MM.1S (cell line): ENCODE data around the gene PDLIM5.

Source experiments
- DNase-seq: peaks from one replicate; pipeline ENCODE4 v3.0.0-alpha.2; 2015
- H2AFZ ChIP-seq: fragments of 300-600 bp; sonication (generic); 2 replicates; pipeline ENCODE4 v1.6.0; 2016; ENCODE audit warnings: antibody characterized with exemption, low read length
- H3F3A ChIP-seq: fragments of 300-600 bp; sonication (generic); 2 replicates; pipeline ENCODE4 v1.6.1; 2016; ENCODE audit warnings: mild to moderate bottlenecking, antibody characterized with exemption, low read length, moderate library complexity, mixed read lengths; ENCODE audit not compliant: insufficient read depth
- H3K27ac ChIP-seq: fragments of 300-600 bp; sonication (generic); 2 replicates; pipeline ENCODE4 v1.5.1; 2016; ENCODE audit warnings: mild to moderate bottlenecking, low read length
- H3K27me3 ChIP-seq: fragments of 300-600 bp; sonication (generic); replicated peaks from 2 replicates; pipeline ENCODE4 v1.6.0; 2016; ENCODE audit warnings: low read length; ENCODE audit not compliant: insufficient read depth
- H3K36me3 ChIP-seq: fragments of 300-600 bp; sonication (generic); replicated peaks from 2 replicates; pipeline ENCODE4 v1.6.1; 2016; ENCODE audit warnings: mild to moderate bottlenecking, low read length, mixed read lengths; ENCODE audit not compliant: insufficient read depth
- H3K4me1 ChIP-seq: fragments of 300-600 bp; sonication (generic); 2 replicates; pipeline ENCODE4 v1.6.1; 2016; ENCODE audit warnings: low read length, mixed read lengths
- H3K4me2 ChIP-seq: fragments of 300-600 bp; sonication (generic); 2 replicates; pipeline ENCODE4 v1.6.0; 2016; ENCODE audit warnings: low read depth, low read length
- H3K4me3 ChIP-seq: fragments of 300-600 bp; sonication (generic); 2 replicates; pipeline ENCODE4 v1.5.1; 2016; ENCODE audit warnings: low read length, mixed read lengths
- H3K79me2 ChIP-seq: fragments of 300-600 bp; sonication (generic); 2 replicates; pipeline ENCODE4 v1.6.1; 2016; ENCODE audit warnings: mixed run types, low read length, mixed read lengths
- H3K9ac ChIP-seq: fragments of 300-600 bp; sonication (generic); 2 replicates; pipeline ENCODE4 v1.6.1; 2016; ENCODE audit warnings: low read length, mixed read lengths
- H3K9me2 ChIP-seq: fragments of 300-600 bp; sonication (generic); replicated peaks from 2 replicates; pipeline ENCODE4 v1.6.1; 2016; ENCODE audit warnings: mild to moderate bottlenecking, low read length, mixed read lengths; ENCODE audit not compliant: insufficient read depth
- H3K9me3 ChIP-seq: fragments of 300-600 bp; sonication (generic); replicated peaks from 2 replicates; pipeline ENCODE4 v1.6.1; 2016; ENCODE audit warnings: mild to moderate bottlenecking, low read length, mixed read lengths; ENCODE audit not compliant: insufficient read depth
- H4K20me1 ChIP-seq: fragments of 300-600 bp; sonication (generic); 2 replicates; pipeline ENCODE4 v1.6.1; 2016; ENCODE audit warnings: mild to moderate bottlenecking, low read length, moderate library complexity, mixed read lengths; ENCODE audit not compliant: insufficient read depth
- EZH2 ChIP-seq: fragments of 300-600 bp; sonication (generic); optimal IDR thresholded peaks from 2 replicates; pipeline ENCODE3; 2017; ENCODE audit warnings: low read depth, mild to moderate bottlenecking, antibody characterized with exemption, low read length, mixed read lengths
- EZH2phosphoT487 ChIP-seq: fragments of 300-600 bp; sonication (generic); IDR thresholded peaks from 2 replicates; pipeline ENCODE4 v1.6.1; 2018; ENCODE audit warnings: antibody characterized with exemption, low read length
- TF ChIP-seq, protein P1 (sequence below): fragments of 300-600 bp; sonication (generic); IDR thresholded peaks from 2 replicates; pipeline ENCODE4 v1.5.1; 2016; ENCODE audit warnings: antibody characterized with exemption, low read length, mixed read lengths

PDLIM5 gene

DNA sequence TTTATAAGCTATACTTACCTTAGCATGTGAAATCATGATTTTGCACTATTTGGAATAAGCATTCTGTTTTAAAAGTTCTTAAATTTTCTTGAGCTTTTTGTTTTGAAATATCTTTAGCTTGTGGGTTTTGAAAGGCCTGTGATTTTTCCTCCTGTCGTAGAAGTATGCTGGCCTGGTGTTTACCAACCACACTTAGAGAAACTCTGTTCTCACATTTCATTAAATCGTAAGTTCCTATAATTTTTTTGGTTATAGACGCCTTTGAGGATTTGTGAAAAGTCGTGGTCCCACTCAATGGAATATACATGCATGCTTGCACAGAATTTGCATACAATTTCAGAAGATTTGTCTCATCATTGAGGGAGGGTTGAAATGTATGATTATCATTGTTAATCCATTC is 63.6 kb downstream of the PDLIM5 start:
- no peaks in the 10 kb centered on the region for H3K4me1 ChIP-seq
- no peak overlapping the region for H3K4me2 ChIP-seq
- H2AFZ ChIP-seq: no peak overlapping the region
- TF ChIP-seq, protein P1, sequence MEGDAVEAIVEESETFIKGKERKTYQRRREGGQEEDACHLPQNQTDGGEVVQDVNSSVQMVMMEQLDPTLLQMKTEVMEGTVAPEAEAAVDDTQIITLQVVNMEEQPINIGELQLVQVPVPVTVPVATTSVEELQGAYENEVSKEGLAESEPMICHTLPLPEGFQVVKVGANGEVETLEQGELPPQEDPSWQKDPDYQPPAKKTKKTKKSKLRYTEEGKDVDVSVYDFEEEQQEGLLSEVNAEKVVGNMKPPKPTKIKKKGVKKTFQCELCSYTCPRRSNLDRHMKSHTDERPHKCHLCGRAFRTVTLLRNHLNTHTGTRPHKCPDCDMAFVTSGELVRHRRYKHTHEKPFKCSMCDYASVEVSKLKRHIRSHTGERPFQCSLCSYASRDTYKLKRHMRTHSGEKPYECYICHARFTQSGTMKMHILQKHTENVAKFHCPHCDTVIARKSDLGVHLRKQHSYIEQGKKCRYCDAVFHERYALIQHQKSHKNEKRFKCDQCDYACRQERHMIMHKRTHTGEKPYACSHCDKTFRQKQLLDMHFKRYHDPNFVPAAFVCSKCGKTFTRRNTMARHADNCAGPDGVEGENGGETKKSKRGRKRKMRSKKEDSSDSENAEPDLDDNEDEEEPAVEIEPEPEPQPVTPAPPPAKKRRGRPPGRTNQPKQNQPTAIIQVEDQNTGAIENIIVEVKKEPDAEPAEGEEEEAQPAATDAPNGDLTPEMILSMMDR: no peak
- no peak for TF ChIP-seq EZH2phosphoT487
- TF ChIP-seq EZH2: no peak
- DNase-seq: no peak
- no peak overlapping the region for H3K4me3 ChIP-seq
- no peaks in the 10 kb centered on the region for H3K36me3 ChIP-seq
- H4K20me1 ChIP-seq: no peaks in the 10 kb centered on the region
- H3K27me3 ChIP-seq: no peaks in the 10 kb centered on the region
- H3K9ac ChIP-seq: no peak overlapping the region
- H3K9me2 ChIP-seq: no peaks in the 10 kb centered on the region
- no peak overlapping the region for H3K27ac ChIP-seq
- H3F3A ChIP-seq: no peaks in the 10 kb centered on the region
- no peaks in the 10 kb centered on the region for H3K9me3 ChIP-seq
- no peaks in the 10 kb centered on the region for H3K79me2 ChIP-seq

DNA sequence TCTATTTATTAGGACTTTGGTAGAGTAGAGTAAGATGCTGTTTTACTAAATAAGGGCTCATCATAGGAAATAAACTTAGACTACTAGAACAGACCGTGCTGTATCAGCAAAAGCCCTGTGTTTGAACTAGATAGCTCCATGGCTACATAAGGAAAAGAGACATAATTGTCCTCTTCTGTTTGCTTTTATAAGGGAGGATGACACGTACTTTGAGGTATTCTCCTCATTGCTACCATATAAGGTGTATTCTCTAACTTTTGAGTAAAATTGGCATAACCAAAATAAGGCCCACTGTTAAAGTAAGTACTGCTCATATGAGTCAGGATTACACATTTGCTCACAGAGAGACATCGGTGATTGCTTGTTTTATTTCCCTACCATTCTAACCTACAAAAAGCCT is 64.3 kb downstream of the PDLIM5 start:
- H3K9me2 ChIP-seq: no peaks in the 10 kb centered on the region
- no peak overlapping the region for H3K9ac ChIP-seq
- H3K9me3 ChIP-seq: no peaks in the 10 kb centered on the region
- no peaks in the 10 kb centered on the region for H3K4me1 ChIP-seq
- no peaks in the 10 kb centered on the region for H4K20me1 ChIP-seq
- no peaks in the 10 kb centered on the region for H3K27me3 ChIP-seq
- H3F3A ChIP-seq: no peaks in the 10 kb centered on the region
- no peak overlapping the region for H2AFZ ChIP-seq
- DNase-seq: no peak
- H3K4me3 ChIP-seq: no peak overlapping the region
- H3K36me3 ChIP-seq: no peaks in the 10 kb centered on the region
- no peak overlapping the region for H3K27ac ChIP-seq
- no peak overlapping the region for H3K4me2 ChIP-seq
- no peaks in the 10 kb centered on the region for H3K79me2 ChIP-seq
- TF ChIP-seq EZH2: no peak
- TF ChIP-seq, protein P1: no peak
- no peak for TF ChIP-seq EZH2phosphoT487

DNA sequence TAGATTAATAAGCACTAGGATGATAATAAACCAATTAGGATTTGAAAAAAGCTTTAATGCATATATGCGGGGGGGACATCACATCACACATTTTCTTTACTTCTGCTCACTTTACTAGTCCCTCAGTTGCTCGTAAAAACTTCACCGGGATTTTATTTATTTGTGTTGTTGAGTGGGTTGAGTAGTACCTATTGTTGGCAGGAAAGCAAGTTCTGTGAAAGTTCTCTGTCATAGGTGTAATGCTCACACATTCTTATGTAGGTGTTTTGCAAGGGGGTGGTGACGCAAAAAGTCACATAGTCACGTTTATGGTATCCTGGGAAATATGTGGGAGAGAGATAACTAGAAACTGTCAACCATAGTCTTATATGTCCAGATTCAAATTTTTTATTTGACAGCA is 65.3 kb downstream of the PDLIM5 start:
- H3K27me3 ChIP-seq: no peaks in the 10 kb centered on the region
- DNase-seq: no peak
- H3F3A ChIP-seq: no peaks in the 10 kb centered on the region
- H3K4me3 ChIP-seq: no peak overlapping the region
- H4K20me1 ChIP-seq: no peaks in the 10 kb centered on the region
- H3K36me3 ChIP-seq: no peaks in the 10 kb centered on the region
- no peak overlapping the region for H3K4me2 ChIP-seq
- H3K9ac ChIP-seq: no peak overlapping the region
- H3K79me2 ChIP-seq: no peaks in the 10 kb centered on the region
- no peak overlapping the region for H3K27ac ChIP-seq
- no peak overlapping the region for H2AFZ ChIP-seq
- H3K4me1 ChIP-seq: no peaks in the 10 kb centered on the region
- H3K9me3 ChIP-seq: no peaks in the 10 kb centered on the region
- no peaks in the 10 kb centered on the region for H3K9me2 ChIP-seq
- TF ChIP-seq, protein P1: no peak
- TF ChIP-seq EZH2phosphoT487 (no peak), EZH2 (no peak)
